HPDE6-E6E7 (cell line): ENCODE data around the gene TANGO2.
"Not testable (repeated sequence)": the region's sequence is repeated elsewhere in the genome, so short reads cannot be mapped to it uniquely, and the experiment has no call there.

Source experiments
- DNase-seq: peaks from one replicate; pipeline ENCODE4 v3.0.0; 2011; ENCODE audit warnings: missing footprints; ENCODE audit errors: extremely low spot score

Gene TANGO2

DNA sequence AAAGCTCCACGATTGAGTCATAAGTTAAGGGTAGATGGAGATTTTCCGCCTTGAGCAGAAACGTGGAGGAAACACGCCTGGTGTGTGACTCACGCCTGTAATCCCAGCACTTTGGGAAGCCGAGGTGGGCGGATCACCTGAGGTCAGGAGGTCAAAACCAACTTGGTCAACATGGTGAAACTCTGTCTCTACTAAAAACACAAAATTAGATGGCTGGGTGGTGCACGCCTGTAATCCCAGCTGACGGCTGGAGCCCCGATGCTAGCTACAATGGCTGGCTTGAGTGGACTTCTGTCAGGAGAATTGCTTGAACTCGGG, 41.8 kb downstream of the TANGO2 start:
- DNase-seq, result no peak

DNA sequence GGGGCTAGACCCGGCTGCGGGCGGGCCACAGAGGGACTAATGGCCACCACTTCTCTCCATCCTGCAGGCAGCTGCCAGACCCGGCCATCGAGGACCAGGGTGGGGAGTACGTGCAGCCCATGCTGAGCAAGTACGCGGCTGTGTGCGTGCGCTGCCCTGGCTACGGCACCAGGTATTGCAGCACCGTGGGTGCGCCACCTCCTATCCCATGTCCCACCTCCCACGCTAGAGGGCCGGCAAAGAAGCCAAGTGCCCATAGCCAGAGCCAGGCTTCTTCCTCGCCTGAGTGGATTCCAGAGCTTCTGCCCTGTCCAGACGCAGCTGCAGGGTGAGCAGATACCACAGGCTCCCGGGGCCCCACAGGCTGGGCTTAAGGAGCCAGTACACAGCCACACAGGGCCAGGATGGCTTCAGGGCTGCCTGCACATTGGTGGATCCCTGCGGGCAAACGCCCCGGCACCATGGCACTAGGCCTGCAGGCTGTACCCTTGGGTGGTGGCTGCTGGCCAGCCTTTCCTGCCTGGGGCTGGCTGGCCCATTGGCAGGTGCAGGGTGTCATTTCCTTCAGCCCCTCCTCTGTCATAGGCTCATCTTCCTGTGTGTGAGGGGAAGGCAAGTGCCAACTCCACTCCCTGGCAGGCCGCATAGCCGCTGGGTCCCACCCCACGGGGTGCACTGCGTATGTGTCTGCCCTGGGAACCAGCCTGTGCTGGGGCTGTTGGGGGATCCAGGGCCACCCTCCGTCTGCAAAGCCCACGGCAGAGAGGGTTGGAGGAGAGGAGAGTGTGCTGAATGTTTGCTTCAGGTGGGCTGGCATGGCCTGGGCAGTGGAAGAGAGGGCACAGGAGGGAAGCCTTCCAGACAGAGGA, 42.6 kb downstream of the TANGO2 start:
- DNase-seq, result no peak

DNA sequence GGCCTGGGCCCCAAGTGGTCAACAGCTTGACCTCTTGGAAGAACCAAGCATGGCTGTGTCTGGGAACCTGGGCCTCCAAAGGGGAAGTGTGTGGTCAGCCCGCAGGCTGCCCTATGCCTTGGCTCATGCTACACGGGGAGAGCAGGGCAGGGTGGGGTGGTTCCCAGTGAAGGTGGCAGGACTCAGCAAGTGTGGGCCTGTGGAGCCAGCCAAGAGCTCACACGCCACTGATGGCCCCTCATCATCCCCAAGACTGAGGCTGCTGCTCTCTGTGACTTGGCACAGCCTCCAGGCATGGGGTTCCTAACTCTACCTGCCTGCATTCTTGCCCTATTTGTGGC, 43.2 kb downstream of the TANGO2 start:
- no peak for DNase-seq

DNA sequence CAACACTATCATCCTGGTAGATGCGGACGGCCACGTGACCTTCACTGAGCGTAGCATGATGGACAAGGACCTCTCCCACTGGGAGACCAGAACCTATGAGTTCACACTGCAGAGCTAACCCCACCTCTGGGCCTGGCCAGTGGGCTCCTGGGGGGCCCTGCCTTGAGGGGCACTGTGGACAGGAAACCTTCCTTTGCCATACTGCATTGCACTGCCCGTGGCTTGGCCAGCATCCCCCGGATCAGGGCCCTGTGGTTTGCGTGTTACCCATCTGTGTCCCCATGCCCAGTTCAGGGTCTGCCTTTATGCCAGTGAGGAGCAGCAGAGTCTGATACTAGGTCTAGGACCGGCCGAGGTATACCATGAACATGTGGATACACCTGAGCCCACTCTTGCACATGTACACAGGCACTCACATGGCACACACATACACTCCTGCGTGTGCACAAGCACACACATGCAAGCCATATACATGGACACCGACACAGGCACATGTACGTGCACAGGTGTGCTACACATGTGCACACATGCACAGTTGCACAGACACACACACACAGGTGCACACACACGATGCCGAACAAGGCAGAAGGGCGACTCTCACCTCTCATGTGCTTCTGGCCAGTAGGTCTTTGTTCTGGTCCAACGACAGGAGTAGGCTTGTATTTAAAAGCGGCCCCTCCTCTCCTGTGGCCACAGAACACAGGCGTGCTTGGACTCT, 43.8 kb downstream of the TANGO2 start:
- no peak for DNase-seq

DNA sequence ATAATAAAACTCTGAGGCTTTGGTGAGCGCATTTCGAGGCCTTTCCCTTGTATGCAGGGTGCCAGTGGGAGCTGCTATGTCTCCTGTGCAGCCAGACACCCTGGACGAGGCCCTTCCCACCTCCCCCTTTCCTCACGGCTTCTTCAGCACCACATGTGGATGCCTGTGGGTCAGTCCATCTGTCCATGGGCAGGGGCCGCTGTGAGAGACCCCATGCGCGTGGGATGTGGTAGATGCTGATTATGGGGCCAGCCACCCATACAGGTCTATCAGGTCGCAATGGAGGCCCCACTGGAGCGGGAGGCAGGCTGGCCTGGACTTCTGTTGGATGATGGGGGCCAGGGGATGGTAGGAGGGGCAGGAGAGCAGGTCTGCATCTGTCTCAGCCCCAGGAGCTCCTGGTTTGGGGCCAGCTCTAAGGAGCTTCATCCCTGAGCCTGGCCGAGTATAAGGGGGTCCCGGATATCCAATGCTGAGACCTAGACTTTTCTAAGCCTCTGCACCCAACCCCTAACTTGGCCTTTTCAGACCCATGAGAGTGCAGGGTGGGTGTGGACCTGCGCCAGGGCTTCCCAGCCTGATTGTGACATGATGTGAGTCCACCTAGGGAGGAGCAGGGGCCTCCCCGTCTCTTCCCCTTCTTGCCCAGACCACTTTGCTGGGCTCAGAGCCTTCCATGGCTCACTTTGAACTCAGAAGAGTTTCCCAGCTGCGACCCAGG, 45.1 kb downstream of the TANGO2 start:
- DNase-seq, result no peak

DNA sequence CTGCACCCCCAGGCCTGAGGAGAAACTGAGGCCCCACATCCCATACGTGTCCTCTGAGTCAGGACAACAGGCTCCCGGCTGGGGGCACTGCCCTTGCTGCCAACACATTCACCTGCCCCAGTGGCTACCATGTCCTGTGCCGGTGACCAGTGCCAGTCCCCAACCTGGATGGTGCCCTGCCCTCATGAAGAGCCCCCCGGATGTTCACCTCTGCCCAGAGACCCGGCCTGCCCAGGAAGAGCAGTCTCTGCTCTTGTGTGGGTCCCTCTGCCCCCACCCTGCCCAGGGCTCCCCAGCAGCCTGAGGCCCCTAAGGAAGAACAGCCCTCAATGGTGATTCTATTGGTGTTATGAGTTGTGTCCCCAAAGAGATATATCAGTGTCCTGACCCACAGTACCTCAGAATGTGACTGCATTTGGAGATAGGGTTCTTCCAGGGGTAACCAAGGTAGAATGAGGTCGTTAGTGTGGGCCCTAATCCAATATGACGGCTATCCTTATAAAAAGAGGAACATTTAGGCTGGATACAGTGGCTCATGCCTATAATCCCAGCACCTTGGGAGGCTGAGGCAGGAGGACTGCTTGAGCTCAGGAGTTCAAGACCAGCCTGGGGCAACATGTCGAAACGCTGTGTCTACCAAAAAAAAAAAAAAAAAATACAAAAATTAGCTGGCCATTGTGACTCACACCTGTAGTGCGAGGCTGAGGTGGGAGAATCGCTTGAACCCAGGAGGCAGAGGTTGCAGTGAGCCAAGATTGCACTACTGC, 45.9 kb downstream of the TANGO2 start:
- no peak for DNase-seq

DNA sequence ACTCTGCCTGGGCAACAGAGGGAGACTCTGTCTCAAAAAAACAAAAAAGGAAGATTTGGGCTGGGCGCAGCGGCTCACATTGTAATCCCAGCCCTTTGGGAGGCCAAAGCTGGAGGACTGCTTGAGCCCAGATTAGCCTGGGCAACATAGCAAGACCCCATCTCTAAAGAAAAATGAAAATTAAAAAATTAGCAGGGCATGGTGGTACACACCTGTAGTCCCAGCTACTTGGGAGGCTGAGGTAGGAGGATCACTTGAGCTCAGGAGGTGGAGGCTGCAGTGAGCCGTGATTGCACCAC, 46.4 kb downstream of the TANGO2 start:
- not testable (repeated sequence) for DNase-seq

DNA sequence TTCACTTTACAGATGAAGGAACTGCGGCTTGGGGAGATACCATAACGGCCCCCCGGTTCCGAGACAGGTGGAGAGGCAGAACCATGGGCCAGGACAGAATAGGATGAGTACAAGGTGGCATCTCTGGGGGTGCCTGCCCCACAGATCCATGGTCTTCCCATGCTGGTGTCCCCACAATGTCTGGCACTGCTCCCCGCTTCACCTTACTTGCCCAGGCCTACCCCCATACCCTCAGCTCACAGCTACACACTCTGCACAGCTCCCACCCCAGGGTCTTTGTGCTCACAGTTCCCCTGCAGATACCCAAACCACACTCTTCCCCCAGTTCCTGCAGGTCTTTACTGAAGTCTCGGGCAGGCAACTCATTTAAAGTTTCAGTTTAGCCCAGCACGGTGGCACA, 47.7 kb downstream of the TANGO2 start:
- DNase-seq, result no peak

DNA sequence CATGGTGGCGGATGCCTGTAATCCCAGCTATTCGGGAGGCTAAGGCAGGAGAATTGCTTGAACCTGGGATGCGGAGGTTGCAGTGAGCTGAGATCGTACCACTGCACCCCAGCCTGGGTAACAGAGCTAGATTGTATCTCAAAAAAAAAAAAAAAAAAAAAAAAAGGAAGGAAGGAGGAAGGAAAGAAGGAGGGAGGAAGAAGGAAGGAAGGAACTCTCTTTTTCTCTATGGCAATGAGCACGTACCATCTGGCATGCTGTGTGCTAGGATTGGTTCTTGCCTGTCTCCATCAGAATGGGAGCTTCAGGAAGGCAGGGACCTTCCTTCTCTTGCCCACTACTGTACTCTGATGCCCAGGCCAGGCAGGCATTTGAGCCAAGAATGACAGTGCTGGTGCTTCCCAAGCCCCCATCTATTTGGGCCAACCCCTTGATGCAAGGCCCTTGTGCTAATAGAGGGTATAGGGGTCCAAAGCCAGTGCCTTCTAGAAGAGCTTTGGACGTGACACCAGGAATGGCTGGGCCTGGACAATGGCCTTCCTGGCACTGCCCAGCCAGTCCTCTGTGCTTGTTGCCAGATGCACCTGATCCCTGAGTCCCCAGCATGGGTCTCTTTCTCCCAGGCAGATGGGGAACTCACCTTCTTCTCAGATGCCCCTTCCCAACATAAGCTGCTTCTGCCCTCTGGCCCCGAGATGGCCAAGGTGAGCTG, 48.6 kb downstream of the TANGO2 start:
- DNase-seq, result no peak

DNA sequence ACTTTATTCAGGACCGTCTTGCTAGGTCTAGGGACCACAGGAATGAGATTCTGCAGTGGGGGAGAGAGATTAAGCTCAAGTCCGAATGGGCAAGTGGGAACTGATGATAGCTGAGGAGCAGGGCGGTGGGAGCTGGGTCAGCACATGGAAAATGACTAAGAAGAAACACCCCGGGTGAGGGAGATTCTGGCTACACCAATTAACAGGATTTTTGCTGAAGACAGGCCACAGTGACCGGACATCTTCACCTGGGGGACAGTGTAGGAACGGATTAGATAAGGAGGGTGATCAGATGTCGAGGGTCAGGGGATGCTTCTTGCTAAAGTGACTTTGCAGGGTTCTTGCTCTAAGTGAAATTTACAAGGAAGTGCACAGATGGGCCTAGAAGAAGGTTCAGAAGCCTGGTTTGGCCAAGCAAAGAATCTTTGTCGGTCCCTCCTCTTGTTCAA, 50.6 kb downstream of the TANGO2 start:
- no peak for DNase-seq

DNA sequence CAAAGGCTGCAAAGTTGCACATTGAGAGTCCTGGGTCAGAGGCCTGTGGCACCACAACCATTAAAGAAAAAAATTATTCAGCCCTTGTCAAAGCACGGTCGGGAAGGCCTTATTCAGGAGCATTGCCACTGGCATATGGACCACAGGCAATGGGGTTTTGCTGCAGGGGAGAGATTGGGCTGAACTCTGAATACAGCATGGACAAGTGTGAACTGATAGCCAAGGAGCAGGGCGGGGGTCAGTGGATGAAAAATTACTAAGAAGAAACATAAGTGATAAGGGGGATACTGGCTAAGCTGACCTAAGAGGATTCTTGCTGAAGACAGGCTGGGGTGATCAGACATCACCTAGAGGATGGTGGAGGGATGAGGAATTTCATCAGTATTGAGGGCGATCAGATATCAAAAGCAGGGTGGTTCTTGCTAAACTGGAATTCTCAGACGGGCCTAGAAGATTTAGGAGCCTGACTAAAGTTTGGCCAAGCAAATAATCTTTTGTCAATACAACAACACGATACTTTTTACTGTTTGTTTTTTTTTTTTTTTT, 55.8 kb downstream of the TANGO2 start:
- DNase-seq, result no peak

DNA sequence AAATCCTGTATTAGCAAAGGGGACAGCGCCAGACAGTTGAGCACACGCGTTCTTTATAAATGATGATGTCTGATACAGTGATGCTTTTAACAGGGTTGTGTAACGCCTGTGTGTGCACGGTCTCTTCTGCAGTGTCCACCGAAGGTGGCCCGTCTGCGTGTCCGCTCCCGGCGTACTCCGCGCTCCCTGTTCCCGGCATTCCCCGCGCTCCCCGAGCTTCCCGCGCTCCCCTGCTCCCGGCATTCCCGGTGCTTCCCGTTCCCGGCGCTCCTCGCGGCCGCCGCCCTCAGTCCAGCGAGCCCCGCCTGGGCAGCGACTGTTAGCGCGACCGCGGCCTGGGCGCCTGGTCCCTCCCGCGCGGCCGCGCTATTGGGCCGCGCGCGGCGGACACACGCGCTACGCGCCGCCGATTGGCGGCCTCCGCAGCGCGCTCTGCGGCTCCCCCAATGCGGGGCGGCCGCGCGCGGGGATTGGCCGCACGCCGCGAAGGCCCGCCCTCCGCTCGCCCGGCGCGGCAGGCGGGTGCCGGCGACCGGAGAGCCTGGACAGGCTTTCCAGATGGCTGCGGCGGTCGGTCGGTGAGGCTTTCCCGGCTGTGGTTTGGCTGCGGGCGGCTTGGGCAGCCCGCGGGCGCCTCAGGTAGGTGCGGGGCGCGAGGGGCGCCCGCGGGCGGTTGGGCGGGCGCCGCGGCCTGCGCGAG, 59.0 kb downstream of the TANGO2 start, which contains the start of gene DGCR8:
Gene DGCR8 (plus strand): TSS at position 497 of the 700 bp plus-strand sequence. CDS start 5,723 bp downstream, outside the sequence.
- peak; percentile 95 for DNase-seq

DNA sequence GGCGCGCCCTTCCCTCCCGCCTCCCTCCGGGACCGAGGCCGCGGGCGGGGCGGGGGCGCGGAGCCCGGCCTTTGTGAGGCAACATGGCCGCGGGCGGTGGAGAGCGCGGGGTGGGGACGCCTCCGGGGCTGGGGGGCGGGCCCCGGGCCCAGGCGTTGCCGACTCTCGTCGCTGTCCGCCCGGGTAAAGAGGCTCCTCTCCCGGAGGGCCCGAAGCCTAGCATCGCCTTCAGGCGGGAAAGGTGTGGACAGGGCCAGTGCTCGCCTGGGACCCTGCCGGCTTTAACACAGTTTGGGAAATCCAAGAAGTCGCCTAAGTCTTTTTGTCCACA, 59.5 kb downstream of the TANGO2 start:
- peak; percentile 19 for DNase-seq

DNA sequence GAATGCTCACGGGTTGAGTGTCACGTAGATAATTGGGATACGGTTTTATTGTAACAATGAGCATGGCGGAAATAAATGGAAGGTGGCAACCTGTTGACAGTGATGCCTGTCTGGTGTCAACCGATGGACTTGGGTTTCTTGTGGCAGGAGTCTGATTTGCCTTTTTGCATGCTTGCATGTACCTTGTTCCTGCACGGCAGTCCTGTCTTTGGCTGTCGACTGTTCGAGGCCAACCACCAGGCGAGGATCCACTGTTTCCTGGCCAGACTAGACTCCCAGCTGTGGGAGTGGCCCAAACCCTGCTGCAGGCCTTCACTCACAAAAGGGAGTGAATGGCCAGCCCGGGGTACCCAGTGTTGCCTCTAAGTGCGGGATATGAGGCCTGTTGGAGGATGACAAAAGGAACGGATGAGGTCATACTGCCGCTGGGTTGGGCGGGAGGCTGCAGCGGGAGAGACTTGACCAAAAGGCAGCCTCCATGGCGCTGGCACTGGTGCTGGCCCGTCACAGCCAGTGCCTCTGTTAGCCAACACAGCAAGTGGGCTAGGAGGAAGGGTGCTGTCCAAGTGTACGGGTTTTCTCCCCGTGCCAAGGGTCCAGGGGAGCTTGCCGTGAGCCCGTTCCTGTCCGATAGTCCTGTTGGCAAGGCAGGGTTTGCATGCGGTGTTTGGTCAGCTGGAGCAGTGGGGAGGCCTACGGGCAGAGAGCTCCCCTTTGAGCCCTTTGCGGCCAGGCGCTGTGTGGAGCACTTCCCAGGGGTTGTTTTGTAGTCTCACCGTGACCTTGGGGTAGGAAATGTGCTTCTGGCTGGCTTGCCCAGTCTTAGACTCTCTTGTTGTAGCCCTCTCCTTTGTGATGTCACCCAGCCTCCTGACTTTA, 60.1 kb downstream of the TANGO2 start:
- peak; percentile 38 for DNase-seq

DNA sequence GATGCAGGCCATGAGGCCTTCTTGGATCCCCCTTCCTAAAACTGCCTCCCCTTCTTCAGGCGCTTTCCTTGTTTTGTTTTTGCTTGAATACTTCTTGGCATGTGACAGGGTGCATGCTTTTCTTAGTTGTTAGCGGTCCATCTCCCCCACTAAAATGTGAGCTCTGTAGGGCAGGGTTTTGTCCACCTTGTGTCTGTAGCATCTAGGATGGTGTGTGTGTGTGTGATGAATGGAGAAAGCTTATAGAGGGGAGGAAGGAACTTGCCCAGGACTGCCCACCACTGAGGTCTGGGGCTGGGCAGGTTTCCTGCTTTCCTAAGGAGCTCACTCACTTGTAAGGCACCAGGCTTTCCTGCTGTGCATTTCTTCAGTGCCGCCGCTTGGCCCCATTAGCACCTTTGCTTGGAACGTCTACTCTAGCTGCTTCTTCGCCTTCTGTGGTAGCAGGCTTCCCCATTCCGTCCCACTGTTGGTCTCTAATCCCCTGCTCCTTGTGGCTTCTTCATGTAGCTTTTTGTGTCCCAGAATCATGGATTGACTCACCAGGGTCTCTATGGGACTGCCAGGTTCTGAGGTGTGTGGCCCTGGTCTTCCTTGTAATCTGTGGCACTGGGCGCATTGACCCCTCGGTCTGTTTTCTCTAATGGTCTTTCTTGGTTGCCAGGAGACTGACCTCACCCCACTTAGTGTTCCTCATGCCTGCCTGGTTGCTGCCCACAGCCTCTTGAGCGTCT, 62.4 kb downstream of the TANGO2 start:
- no peak for DNase-seq

DNA sequence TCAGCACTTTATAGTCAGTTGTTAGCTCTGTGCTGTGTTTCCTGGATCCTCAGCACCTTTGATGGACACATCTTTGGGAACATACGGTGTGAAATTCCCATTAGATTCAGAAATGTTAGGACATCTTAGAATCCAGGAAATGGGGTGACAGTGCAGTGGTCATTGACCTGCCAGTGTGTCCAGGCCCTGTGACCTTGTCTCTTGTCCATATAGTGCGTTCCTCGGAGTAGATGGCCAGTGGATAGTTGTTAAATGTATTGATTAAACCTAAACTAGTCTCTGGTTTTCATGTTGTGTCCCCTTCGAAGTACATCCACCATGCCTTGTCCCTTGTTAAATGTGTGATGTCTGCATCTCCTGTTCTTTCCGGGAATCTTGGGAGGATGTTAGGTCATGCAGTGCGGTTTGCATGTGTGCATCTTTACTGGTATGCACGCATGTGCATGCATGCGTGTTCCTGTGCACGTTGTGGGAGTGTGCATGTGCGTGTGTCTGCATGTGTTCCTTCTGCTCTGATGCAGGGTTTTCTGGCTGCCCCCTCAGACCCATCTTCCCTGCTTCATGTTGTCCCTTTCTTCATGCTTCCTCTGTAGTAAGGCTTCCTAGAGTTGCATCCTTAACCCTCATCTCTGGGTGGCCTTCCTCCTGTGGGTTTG, 63.1 kb downstream of the TANGO2 start:
- DNase-seq, result no peak

DNA sequence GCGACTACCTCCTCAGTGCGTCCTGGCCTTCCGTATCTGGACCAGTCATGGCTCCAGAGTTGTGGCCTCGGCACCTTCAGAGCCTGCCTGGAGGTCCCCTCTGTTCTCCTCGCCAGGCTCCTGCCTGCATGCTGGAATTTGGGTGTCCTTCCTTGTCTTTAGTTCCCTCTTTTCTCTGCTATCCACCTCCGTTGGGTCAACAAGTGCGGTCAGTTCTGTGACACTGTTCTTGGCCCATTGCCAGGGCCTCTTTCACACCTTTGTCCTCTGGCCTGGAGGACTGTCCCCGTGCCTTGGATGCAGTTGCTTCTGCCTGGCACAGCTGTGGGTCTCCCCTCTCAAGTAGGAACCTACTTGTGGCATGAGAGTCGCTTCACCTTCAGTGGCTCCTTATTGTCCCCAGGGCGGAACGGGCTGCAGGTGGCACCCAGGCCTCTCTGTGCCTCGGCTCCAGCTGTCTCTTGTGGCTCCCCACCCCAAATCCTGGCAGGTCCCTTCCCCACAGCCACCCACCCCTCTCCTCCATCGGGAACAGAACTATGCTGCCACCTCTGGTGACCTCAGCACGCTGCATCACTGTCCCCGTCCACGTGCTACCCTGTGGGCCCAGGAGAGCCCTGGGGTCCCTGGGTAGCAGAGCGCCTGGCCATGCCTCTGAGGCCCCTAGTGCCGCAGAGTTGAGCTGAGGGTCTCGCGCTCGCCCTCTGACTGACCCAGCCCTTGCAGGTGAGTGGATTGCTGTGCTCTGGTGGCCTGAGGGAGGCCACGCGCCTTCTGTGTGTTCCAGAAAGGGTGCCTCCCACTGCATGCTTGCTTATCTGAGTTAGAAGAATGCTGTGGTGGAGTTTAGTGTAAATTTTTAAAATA, 63.9 kb downstream of the TANGO2 start:
- DNase-seq, result no peak
